NOMO-1 treated with DMSO at 0.1 percent for 48 hours (cell line): ENCODE data around the gene TSC22D3.
A peak's percentile ranks its signal among the peaks of the same experiment; 100 is the strongest.
"Not testable (repeated sequence)": the region's sequence is repeated elsewhere in the genome, so short reads cannot be mapped to it uniquely, and the experiment has no call there.

Experiments
- DNase-seq: peaks from one replicate; lab custom pipeline; 2025; ENCODE audit not compliant: unreplicated experiment; lab: John Stamatoyannopoulos, UW

The TSC22D3 gene

DNA sequence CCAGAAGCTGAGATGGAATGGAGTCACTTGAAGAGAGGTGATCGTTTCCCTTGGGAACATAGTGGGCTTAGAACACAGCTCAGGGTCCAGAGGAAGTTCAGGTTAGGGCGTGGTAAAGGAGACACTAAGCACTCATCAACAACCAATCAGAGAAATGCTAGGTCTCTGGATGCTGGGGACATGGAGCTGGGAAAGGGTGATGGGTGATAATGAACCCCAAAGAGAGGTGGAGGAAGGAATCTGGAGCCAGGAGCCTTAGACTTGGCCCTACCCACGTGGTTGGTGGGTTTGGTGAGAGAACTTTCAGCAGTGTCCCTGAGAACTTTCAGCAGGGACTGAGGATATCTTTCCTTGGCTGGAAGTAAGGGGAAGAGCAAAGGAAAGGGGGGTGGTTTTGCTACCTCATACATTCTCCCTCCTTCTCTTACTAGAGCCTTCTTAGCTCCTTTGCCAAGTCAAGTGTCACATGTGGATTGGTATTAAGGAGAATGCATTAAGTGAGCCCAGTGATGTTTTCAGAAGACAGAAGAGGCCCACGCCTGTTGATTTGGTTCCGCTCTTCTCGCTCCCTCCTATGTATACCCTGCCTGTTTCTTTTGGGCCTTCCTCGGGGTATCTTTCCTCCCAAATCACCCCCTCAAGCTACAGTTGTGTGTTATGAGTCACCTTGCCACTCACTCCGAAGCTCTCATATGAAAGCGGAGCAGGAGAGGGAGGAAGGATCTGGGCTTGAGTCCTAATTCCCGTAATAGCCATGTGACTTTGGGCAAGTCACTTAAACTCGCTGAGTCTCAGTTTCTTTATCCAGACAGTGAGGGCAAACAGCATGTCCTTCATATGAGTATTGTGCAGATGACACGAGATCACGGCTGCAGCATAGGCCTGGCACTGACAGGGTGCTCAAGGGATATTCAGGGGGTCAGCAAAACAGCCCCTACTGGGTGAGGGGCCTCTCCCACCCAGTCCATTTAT is 63.1 kb downstream of the TSC22D3 start:
- DNase-seq: no peak

DNA sequence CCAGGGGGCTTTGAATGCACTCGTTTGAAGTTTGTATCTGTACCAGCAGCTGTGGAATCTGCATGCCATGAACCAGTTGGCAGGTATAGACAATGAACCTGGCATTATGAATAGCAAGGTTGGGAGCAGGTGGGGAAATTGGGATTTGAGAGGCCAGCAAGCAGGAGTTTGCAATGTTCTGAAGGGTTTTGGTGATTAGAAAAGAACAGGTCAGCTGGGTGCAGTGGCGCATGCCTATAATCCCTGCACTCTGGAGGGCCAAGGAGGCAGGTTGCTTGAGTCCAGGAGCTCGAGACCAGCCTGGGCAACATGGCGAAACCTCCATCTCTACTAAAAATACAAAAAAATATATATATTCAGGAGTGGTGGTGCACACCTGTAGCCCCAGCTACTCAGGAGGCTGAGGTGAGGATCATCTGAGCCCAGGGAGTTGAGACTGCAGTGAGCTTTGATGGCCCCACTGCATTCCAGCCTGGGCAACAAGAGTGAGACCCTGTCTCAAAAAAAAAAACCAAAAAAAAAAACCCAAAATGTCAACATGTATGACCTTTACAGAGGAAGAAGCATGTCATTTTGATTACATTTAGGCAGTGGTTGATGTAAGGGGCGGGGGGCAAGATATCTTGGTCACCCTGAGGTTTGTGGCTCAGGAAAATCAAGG is 63.9 kb downstream of the TSC22D3 start:
- DNase-seq: no peak

DNA sequence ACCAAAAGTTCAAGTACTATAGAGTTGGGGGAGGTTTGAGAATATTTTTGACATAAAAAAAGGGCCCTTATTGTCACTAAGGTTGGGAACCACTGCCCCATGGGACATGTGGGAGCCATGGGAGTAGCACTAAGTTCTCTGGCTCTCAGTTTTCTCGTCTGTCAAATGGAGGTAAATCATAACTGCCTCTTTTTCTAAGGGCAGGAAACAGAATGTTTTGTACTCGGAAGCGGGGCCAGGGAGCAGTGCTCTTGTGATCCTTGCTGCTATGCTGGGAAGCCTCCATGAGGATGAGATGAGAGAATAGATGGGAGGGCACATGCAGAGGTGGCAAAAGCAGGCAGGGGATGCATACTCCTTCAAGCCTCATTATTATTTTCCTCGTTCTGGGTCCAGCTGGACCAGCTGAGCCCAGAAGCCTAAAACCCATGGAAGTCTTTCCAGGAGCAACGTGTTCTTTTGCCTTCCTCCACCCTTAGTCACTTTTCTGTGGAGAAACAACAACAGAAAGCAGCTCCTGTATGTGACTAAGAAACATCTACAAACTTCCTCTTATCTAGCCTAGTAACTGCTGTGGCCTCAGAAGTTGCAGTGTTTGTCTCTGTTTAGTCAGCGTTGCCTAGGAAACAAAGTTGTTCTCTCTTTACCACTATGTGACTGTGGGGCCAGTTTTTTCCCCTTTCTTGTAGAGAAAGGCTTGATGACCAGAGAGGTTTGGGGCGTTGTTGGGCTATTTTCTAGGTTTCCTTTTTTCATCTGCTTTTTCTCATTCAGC is 64.8 kb downstream of the TSC22D3 start:
- DNase-seq: peak; percentile 96

DNA sequence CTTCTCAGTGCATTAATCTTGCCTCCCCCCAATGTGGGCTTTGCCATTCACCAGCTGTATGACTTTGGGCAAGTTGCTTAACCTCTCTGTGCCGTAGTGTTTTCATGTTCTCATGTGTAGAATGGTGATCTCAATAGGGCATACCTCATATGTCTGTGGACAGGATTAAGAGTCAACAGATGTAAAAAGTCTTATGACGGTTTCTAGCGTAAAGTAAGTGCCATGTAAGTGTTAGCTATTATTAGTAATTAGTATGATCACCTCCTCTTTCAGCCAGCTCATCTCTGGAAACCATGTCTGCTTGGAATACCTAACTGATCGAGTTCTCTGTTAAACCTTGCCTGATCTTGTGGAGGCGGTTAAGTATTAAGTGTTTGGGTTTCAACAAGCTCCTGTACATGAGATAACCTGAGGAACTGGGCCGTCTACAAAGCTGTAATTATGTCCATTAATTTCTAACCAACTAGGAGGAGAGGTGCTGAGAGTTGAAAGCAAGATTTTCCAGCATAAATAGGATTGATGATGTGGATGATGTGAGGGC is 66.3 kb downstream of the TSC22D3 start:
- no peak for DNase-seq

DNA sequence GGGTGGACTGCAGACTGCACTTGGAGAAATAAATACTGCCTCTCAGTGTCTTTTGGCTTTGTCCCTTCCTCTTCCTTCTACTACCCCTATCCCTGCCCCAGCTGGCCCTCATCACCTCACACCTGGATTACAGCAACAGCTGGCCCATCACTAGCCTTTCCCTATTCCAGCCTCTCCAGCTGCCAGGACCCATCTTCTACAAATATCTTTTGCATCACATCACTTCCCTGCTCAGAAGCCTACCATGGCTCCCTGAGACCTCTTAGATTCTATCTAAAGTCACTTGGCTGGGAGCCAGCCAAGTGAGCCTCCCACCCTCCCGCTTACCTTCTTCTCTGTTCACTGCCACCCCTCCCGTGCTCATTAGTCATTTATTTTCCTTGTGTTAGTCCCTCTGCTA is 66.8 kb downstream of the TSC22D3 start:
- no peak for DNase-seq

DNA sequence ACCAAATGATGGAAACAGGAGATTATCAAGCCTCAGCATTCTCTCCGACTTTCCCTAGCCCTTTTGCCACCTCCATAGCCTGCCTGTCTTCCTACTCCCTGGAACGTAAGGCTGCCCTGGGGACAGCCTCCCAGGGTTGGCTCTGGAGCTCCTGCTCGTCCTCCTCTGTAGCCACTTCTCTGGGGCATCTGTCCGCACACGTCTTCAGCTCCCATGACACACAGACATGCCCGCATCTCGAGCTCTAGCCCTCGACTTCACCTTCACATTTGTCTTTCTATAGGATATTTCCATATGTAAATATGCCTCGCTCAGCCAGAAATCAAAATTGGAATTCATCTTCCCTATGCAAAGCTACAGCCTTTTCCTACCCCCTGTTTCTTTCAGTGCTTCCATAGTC is 67.7 kb downstream of the TSC22D3 start:
- DNase-seq: no peak

DNA sequence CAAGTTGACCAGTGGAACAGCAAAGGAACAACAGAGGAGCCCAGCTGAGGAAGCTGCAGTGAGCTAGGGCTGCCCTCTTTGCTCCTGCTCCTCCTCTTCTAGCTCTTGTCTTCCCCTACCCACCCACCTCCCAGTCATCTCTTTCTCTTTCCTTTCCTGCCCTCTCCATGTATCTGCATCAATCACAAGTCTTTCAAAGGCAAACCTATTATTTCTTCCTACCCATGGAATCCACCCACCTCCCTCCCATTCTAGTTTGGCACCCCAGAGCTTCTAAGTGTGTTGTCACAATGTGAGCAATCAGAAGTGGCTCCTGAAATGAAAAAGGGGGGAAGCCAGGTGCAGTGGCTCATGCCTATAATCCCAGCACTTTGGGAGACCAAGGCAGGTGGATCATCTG is 69.3 kb downstream of the TSC22D3 start:
- no peak for DNase-seq

- no peak for DNase-seq
Measured at GRCh38 chrX:107704587-107704986, 71.0 kb downstream of the TSC22D3 start.

DNA sequence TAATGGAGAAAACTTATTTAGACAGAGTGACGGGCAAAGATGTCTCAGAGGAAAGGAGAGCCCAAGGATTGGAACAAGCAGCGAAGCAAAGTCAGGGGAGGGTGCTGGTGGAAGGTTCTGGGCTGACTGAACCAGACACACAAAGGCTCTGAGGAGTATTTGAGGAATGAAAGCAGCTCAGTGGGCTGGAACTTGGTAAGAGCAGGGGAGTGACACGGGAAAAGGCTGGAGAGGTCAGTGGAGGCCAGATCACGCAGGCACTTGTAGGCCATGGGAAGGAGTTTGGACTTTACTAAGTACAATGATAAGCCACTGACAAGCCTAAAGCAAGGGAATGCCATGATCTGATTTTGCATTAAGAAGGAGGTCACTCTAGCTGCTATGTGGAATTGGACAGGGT is 71.4 kb downstream of the TSC22D3 start:
- DNase-seq: no peak

- peak; percentile 62 for DNase-seq
Measured at GRCh38 chrX:107701493-107702121, 74.0 kb downstream of the TSC22D3 start.

DNA sequence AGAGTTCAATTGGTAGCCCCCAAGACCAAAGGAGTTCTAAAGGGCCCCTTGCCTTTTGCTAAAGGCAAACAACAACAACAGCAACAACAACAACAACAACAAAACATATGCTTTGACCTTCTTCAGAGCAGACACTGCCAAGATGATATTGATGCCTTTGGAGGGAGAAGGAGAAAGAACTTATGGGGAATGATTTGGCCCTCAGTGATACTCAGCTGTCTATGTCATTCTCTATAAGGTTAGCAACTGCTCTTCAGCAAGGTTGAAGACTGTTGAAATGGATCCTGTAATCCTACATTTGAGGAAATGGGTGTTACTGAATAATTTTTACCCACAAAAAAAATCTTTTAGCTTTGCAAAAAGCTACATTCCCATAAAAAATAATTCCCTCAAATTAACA is 74.8 kb downstream of the TSC22D3 start:
- DNase-seq: no peak

DNA sequence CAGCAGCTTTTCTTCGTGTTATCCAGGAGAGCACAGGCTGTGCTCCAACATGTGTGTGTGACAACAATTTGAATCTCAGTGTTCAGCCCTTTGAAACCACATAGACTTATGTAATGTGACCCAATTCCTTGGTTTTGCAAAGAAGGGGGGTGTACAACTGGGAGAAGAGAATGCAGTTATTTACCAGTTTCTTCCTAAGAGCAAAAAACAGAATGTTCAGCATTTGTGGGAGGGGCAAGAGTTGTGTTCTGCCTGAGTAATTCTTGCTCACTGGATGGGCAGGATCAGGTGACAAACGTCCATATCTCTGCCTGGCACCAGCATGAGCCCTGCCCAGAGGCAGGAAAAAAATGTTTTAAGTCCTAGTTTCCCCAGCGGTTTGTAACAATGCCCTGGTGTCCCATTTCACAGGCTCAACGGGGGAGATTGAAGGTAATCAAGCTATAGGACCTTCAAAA is 75.2 kb downstream of the TSC22D3 start:
- DNase-seq: no peak

DNA sequence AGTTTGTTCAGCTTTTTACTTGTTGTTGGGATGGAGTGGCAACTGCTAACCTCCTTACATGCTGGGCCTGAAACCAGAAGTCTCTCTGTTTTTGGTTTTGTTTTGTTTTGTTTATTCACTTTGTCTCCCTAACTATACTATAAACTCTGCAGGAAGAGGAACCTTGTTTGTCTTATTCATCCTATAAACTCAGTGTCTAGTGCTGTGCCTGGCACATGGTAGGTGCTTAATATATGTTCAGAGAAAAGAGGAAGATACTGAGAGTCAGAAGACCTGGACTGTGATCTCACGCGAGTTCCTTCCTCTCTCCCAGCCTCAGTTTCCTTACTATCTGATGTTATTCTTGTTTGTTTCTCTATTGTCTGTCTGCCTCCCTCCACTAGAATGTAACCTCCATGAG is 76.0 kb downstream of the TSC22D3 start:
- peak; percentile 7 for DNase-seq

DNA sequence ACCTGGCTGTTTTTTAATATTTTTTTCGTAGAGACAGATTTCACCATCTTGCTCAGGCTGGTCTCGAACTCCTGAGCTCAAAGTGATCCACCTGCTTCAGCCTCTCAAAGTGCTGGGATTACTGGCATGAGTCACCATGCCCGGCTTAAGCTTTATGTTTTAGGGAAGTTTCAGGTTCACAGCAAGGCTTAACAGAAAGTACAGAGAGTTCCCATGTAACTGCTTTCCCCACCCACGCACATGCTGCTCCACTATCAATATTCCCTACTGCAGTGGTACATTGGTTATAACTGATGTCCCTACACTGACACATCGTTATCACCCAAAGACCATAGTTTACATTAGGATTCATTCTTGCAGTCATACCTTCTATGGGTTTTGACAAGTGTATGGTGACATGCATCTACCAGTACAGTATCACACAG is 84.6 kb downstream of the TSC22D3 start:
- DNase-seq: no peak

- DNase-seq: no peak
Measured at GRCh38 chrX:107687445-107687844, 88.1 kb downstream of the TSC22D3 start.

DNA sequence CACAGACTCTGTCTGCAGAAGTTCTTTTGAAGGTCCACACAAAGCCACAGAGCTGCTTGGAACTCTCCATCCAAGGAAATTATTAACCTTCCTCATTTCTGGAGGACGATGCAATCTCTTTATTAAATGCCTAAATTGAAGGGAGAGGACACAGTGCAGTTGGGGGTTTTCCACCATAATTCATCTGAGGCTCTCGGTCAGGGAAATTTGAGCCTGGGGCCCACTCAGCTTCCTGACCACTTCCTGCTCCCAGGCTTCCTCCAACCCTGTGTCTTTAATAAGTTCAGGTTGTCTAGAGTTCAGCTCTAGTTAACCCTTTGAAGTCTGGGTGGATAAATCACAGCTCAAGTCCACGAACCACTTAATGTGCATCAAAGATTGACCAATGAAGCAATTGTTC is 88.8 kb downstream of the TSC22D3 start:
- peak; percentile 8 for DNase-seq

DNA sequence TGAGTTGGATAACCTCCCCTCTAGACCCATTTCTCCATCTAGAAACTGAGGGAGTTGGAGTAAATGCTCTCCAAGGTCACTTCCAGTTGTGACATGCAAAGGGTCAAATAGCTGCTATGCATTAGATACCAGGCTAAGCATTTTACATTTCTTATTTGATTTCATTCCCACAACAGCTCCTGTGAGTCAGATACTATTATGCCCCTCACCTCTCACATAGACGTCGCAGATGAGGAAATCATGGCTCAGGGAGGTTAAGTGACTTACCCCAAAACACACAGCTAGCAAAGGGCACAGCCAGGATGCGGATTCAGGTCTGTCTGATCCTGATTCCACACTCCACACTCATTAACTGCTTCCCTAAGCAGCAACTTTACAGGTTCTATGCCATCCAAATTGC is 89.6 kb downstream of the TSC22D3 start:
- DNase-seq: no peak

GRCh38 chrX:107685586-107685985 is 90.0 kb downstream of the TSC22D3 start:
- not testable (repeated sequence) for DNase-seq

- DNase-seq: peak; percentile 84
Measured at GRCh38 chrX:107684956-107685385, 90.6 kb downstream of the TSC22D3 start.

DNA sequence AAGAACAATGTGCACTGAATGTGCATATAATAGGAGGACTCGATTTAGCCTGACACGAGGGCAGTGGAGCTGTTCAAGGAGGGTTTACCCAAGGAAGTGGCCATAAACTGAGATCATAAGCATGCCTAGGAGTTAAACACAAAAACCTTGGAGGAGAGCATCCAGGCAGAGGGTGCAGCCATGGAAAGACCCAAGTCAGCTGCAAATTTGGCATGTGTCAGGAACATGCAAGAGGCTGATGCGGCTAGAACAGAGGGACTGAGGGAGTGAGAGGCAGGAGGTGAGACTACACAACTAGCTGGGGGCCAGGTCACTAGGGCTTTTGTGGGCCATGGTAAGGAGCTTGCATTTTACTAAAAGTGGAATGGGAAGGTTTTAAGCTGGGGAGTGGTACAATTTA is 91.7 kb downstream of the TSC22D3 start:
- no peak for DNase-seq
